Stimulated activated CD4-positive, alpha-beta T cell treated with anti-CD3 and anti-CD28 coated beads, Interleukin-15, amount 100 ng/mL, for 1 hour (primary cell): ENCODE results near the gene SUSD1.
"Not testable (repeated sequence)": the region's sequence is repeated elsewhere in the genome, so short reads cannot be mapped to it uniquely, and the experiment has no call there.

Source experiments
- DNase-seq, 2 donors: peaks; one replicate each; pipeline ENCODE4 v3.0.0-alpha.2; 2020; ENCODE audit warnings: low read depth in 1 of 2, low spot score in 1 of 2

Gene SUSD1

DNA sequence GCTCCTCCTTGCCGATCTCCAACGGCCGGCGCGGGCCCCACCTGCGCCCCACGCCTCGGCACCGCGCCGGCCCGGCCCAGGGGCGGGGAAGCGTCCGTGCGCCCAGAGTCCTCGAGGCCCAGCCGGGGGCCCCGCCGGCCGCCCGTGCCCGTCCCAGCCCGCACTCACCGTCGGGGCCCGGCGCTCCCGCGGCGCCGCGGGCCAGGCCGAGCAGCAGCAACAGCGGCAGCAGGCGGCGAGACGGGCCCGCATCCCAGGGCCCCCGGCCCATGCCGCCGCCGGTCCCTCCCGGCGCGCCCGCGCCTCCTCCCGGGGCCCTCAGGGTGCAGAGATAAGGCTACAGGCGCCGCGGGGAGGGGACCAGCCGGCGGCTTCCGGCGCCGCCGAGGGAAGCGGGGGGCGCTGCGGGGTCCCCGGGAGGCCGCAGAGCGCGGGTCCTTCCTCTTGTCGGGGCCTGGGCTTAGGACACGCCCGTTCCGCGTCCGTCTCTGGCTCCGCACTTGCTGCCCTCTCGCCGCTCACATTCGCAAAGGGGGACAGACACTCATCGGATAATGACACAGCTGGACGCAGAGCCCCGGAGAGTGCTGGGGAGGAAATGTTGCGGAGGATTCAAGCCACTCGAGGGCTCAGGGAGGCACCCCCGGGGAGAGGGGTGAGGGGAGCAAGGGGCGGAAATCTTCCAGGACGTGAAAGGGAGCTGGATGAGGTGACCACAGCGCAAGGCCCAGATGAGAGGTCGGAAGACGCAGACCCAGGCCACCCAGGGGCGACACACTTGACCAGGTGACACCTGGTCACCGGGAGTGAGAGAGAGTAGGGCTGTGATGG lies at the start of gene SUSD1:
Gene SUSD1 (minus strand): TSS at position 333 of the 831 bp plus-strand sequence. CDS start 62 bp downstream, at position 271.
- DNase-seq, result peak in 1 of 2 donors; percentile 8

- no peak for DNase-seq
Observed at GRCh38 chr9:112224401-112225289, 49.5 kb upstream of the SUSD1 start.

DNA sequence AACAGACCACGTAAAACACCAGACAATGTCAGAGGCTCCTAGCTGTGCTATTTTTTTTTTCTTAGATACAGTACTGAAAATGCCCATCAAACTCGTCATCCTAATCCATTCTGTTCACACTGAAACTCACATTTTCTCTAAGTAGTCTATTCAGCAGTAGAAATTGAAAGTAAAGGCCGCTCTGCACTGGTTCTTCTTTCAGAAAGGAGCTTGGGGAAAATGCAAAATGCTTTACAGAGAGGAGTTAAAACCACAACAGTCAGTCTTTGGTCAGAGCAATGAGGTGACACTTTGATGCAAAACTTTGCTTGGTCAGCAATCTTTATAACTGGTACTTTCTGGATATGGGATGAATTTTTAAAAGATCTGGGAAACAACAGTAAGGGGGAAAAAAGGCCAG lies 43.8 kb upstream of the SUSD1 start:
- DNase-seq, result no peak

DNA sequence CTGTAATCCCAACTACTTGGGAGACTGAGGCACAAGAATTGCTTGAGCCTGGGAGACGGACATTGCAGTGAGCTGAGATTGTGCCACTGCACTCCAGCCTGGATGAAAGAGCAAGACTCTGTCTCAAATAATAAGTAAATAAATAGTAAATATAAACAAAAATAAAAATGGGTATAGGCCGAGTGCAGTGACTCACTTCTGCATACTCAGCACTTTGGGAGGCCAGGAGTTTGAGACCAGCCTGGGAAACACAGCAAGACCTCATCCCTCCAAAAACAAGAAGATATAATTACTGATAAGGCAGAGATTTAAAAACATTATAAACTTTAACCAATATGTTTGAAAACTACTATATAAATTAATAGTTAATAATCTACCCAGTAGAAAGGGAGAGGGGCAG lies 37.8 kb upstream of the SUSD1 start:
- no peak for DNase-seq

- DNase-seq, result no peak
Observed at GRCh38 chr9:112207451-112207850, 32.4 kb upstream of the SUSD1 start.

DNA sequence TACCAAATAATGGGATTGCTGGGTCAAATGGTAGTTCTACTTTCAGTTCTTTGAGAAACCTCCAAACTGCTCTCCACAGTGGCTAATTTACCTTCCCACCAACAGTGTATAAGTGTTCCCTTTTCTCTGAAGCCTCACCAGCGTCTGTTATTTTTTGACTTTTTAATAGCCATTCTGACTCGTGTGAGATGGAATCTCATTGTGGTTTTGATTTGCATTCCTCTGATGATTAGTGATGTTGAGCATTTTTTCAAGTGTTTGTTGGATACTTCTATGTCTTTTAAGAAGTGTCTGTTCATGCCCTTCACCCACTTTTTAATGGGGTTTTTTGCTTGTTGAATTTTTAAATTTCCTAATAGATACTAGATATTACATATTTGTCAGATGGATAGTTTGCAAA lies 28.4 kb upstream of the SUSD1 start:
- no peak for DNase-seq

GRCh38 chr9:112200711-112201110 lies 25.6 kb upstream of the SUSD1 start:
- no peak for DNase-seq

- no peak for DNase-seq
Observed at GRCh38 chr9:112198646-112199045, 23.5 kb upstream of the SUSD1 start.

- DNase-seq, result no peak
Observed at GRCh38 chr9:112194969-112195431, 19.9 kb upstream of the SUSD1 start.

DNA sequence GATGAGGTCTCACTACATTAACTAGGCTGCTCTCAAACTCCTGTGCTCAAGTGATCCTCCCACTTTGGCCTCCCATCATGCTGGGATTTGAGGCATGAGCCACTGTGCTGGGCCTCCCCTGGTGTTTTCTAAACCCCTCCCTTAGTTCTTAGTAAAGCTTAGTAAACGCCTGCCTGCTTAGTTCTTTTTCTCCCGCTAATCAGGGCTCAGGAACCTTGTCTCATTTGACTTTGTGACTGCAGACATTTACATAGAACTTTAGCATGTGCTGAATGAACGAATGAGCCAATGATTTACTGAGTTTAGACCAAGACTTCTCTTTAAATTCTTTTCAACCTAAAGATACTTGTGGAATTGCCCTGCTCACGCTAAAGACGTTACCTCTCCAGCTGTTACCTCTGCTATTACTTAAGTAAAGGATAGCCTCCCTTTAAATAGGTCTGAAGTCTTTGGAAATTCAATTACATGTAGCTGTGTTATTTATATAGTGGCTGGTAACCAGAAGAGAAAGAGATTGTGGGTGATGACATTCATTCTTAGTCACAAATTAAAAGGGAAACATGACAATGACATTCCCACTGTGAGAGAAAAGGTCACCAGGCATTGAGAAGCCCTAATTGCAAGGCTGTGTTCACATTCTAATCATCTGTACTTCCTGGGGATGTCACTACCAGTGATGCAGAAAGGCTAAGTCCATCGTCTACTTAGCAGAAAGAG lies 18.6 kb upstream of the SUSD1 start:
- no peak for DNase-seq

DNA sequence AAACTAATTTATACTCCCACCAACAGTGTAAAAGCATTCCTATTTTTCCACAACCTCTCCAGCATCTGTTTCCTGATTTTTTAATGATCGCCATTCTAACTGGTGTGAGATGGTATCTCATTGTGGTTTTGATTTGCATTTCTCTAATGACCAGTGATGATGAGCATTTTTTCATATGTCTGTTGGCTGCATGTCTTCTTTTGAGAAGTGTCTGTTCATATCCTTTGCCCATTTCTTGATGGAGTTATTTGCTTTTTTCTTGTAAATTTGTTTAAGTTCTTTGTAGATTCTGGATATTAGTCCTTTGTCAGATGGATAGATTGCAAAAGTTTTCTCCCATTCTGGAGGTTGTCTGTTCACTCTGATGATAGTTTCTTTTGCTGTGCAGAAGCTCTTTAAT lies 15.2 kb upstream of the SUSD1 start:
- DNase-seq, result not testable (repeated sequence)

GRCh38 chr9:112188884-112189283 lies 13.8 kb upstream of the SUSD1 start:
- DNase-seq, result no peak

DNA sequence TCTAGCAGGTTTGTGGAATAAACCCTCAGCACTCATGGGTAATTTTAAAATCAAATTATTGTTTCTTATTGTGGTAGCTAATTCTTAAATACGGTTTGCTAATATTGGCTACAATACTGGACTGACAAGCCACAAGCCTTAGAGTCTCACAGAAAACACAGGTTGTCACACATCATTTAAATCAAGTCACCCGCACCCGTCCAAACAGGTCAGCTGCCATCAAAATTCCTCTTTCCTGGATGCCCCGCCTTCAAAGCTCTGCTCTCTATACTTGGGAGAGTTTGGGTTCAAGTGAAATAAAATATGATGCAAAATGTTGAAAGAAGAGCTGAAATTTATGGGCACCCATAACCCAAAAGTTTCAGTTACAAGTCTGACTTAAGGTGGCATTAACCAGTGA lies 12.3 kb upstream of the SUSD1 start:
- no peak for DNase-seq

DNA sequence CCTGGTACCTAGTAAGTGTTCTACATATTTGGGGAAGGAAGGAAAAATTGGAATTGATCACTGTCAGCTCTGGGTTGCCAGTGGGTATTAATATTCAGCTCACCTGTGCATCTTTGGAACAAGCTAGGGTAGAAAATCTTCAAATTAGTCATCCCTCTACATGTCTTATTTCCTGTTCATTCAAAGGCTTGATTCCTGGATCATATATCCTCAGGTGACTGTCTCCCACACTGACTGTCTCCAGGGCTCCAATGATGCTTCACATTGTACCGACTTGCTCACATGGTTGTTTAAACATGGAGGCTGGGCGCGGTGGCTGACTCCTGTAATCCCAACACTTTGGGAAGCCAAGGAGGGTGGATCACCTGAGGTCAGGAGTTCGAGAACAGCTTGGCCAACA lies 11.6 kb upstream of the SUSD1 start:
- no peak for DNase-seq

DNA sequence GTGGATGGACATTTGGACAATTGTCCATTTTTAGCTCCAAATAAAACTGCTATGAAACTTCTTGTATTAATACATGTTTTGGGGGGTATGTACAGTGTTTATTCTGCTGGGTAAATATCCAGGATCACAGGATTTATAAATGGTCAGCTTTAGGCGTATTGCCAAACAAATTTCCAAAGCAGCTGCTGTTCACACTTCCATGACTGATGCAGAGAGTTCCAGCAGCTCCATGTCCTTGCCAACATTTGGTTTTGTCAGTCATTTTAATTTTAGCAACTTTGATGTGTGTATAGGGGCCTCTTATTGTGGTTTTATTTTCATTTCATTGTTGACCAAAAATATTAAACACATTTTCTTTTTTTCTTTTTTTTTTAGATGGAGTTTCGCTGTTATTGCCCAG lies 9.8 kb upstream of the SUSD1 start:
- no peak for DNase-seq

- DNase-seq, result no peak
Observed at GRCh38 chr9:112184221-112184620, 9.1 kb upstream of the SUSD1 start.

GRCh38 chr9:112180387-112180881 lies 5.3 kb upstream of the SUSD1 start:
- no peak for DNase-seq

DNA sequence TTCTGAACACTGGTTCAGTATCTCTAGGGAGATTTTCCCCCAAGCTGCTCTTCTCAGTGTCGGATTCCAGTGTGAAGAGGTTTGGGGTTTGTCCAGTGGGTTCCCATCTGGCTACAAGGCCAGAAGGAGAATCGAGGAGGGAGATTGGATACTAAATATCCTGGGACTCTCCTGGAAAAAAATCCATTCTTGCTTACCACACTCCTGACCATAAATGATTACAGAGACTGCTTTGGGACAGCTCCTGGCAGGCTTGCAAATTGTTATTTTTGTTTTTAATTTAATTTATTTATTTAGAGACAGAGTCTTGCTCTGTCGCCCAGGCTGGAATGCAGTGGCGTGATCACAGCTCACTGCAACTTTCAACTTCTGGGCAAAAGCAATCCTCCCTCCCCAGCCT lies 4.7 kb upstream of the SUSD1 start:
- DNase-seq, result no peak

GRCh38 chr9:112176524-112176923 lies 1.4 kb upstream of the SUSD1 start:
- DNase-seq, result no peak

GRCh38 chr9:112175796-112176315 lies 759 bp upstream of the SUSD1 start:
- DNase-seq, result no peak
